Frontal cortex (tissue), 4 donors: Measurements from ENCODE around the gene MAGI3. TPM values are rescaled to one million over a fixed set of nuclear protein-coding genes. Genes with fewer than 3 reads are reported as not detected.
A peak's percentile ranks its signal among the peaks of the same experiment; 100 is the strongest.
"Not testable (repeated sequence)": the region's sequence is repeated elsewhere in the genome, so short reads cannot be mapped to it uniquely, and the experiment has no call there.

ENCODE experiments used
- DNase-seq, 2 donors: peaks; one replicate each; pipeline ENCODE4 v3.0.0; 2012; ENCODE audit warnings: low spot score in 2 of 2
- FAIRE-seq: peaks from 2 replicates; lab custom pipeline; 2012; peaks lifted over from hg19 to GRCh38; lab: Jason Lieb, UNC
- total RNA-seq: library from RNA; depleted of rRNA; stranded (reverse); fragments of >200 nt; gene quantifications from one replicate; pipeline ENCODE4 v1.2.3, GENCODE V29; 2014
- donor health status: control.
- donor health status: control.
- donor health status: control.

The MAGI3 gene
- total RNA-seq, 1 donor from 2014 or later: 31.8 TPM

DNA sequence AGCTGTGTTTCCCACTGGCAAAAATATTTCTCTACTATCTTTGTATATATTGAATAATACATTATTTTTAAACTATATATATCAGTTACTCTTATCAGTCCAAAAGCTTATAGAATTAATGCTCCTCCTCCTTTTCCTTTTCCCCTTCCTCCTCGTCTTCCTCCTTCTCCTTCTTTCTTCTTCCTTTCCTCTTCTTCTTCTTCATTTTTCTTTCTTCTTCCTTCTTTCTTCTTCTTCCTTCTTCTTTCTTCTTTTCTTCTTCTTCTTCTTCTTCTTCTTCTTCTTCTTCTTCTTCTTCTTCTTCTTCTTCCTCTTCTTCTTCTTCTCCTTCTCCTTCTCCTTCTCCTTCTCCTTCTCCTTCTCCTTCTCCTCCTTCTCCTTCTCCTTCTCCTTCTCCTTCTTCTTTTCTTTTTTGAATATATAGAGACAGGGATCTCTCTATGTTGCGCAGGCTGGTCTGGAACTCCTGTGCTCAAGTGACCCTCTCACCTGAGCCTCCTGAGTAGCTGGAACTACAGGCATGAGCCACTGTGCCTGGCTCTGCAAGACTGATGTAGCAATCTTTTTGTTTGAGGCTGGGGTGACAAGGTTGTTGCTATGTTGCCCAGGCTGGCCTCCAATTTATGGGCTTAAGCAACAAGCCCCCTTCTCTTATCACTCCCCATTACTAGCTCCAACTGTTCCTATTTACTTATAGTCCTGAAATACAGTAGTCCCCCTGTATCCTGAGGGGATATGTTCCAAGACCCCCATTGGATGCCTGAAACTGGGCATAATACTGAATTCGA, 47.4 kb downstream of the MAGI3 start:
- DNase-seq: no peak
- no peak for FAIRE-seq

DNA sequence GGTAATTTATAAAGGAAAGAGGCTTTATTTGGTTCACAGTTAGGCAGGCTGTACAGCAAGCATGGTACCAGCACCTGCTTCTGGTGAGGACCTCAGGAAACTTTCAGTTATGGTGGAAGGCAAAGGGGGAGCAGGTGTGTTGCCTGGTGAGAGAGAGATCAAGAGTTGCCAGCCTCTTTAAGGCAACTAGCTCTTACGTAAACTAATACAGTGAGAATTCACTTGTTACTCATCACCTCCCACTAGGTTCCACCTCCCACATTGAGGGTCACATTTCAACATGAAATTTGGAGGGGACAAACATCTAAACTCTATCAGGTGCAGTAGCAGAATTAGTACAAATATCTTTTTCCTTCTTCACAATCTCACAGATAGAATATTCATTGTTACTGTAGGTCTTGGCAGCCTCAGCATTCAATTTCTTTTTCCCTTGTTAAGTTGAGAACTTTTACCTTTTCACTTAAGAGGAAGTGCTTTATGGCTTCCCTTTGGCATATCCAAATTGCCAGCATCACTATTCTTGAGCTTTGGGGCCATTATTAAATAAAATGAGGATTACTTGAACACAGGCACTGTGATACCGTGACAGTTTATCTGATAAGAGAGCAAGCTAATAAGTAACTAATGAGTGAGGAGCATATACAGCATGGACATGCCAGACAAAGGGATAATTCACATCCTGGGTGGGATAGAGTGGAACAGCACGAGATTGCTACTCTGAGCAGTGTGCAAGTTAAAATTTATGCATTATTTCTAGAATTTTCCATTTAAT, 48.4 kb downstream of the MAGI3 start:
- FAIRE-seq: no peak
- DNase-seq: no peak

DNA sequence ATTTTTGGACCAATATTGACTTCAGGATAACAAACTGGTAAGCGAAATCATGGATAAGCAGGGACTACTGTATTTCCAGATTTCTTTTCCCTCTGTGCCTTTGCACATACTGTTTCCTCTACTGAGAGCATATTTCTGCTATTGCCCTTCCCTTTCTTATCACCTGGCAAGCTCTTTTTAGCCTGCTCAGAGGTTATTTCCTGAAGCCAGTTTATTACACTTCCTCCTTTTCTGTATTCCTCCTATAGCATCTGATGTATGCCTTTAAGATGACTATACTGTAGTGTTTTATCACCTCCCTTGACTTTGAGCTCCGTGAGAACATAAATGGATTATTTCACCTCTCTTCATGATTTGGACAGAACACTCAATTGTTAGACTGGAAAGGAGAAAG, 49.0 kb downstream of the MAGI3 start:
- no peak for DNase-seq
- no peak for FAIRE-seq

DNA sequence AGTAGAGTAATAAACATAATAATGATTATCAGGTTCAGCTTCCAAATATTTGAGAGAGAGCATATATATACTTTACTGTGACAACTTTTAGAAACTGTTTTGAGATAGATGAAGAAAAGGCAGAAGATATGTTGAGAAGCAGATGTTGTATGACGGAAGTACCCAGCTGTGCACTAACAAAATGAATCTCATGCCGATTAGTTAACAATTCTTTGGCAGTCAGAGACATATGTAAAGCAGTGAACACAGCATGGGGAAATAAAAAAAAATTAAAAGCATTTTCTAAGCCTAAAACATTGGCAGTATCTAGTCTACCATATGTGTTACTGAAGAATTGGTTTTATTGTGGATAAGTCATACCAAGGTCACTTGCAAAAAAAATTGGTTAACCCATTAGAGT, 51.8 kb downstream of the MAGI3 start:
- no peak for DNase-seq
- no peak for FAIRE-seq

DNA sequence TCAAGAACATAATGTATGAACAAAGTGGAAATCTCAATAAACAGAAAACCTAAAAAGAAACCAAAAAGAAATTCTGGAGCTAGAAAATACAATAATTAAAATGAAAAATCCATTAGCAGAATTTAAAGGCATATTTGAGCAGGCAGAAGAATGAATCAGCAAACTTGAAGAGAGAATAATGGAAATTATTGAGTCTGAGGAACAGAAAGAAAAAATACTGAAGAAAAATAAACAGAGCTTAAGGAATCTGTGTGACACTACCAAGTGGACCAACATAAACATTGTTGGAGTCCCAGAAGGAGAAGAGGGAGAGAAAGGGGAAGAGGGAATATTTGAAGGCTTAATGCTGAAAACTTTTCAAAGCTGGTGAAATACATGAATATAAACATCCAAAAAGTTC, 54.5 kb downstream of the MAGI3 start:
- DNase-seq (no peak), FAIRE-seq (no peak)

DNA sequence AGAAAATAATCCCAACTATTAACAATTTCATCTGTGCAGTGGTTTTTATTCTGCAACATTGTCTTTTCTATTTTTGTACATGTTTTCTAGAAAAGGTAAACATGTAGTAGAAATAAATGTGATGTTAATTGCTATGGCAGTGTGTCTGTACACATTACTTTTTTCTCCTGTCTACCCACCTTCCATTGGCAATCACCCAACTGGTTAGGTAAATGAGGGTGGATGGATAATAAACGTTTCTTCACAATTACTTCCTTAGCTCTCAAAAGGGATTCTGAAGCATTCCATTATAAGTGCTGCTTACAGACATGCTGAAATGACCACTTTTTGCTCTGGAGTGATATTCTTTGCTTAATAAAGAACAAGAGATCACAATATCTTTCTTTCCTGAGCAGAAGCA, 61.4 kb downstream of the MAGI3 start:
- FAIRE-seq (no peak), DNase-seq (no peak)

DNA sequence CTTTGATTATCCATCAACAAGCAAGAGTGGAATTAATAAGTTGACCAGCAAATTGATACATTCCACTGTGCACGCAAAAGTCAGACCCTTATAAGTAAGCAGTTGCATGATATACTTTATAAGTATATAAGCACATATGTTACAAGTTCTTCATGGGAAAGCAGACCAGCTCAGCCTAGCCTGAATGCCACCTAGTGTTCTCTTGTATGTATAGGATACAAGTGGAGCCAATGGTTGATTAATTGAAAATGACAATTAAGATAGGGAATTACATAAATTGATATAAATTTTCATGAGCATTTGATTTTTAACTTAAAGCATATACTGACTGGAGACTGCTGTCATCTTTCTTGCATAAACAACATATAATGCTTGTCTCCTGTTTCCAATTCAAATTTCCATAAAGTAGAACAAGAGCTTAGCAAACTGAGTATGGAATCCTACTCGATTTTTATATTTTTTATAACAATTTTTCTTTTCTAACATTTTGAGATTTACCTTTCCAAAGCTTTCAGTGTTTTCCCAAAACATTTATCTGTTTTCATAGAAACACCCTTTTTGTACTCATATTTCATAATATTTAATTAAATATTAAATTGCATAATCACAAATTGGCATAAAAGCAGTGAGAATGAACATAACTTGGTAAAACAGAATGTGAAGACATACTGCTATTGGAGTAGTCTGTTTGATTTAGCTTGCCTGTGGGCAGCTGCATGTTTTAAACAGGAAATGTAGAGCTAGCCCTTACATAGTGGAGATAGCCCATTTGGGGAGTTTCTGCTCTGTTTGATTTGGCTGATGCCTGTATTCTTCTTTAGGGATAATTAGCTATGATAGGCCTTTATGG, 62.8 kb downstream of the MAGI3 start:
- DNase-seq: no peak
- FAIRE-seq: no peak

DNA sequence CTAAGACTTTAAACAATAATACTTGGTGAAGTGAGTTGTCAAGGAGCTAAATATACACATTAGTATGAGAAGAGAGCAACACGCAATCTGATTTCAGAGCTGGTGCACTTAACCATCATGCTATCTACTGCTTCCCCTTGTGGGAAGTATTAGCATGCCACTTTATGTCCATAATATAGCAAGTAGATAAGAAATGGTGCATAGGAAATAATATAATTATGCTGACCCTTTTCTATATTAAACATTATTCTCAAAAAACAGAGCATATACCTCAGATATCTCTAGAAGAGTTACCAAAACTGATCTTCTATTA, 63.4 kb downstream of the MAGI3 start:
- DNase-seq (no peak), FAIRE-seq (no peak)

DNA sequence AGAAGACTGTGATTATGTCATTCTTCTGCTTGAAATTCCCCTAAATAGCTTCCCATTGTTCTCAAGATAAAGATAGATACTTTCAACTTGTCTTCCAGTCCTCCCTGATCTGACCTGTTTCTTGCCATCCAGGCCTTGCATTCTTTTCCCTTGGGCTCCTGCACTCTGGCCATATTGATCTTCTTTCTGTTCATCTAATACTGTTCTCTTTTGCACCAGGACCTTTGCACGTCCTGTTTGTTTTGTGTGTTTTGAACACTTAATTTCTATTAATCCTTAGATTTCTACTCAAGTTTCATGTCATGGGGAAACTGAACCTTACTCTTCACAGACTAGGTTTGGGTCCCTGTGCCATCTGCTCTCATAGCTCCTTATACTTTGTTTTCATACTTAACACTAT, 65.1 kb downstream of the MAGI3 start:
- FAIRE-seq (no peak), DNase-seq (no peak)

DNA sequence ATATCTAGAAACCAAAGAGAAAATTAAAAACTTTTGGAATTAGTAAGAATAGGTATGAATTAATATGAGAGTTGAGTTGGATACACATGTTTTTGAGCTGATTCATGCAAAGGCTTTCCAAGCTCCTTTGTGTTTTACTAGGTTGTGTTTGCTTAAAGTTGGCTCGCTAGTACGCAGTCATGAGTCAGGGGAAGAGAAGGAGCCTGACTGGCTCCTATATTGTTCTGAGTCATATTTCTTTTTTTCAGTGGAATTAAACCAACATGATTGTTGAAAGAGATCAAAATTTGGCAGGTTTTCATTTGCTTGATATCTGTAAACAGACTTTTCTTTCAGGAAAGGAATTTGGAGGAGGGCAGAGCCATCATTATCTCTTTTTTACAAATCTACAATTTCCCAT, 66.7 kb downstream of the MAGI3 start:
- peak in 1 of 2 donors; percentile 21 for DNase-seq
- no peak for FAIRE-seq

DNA sequence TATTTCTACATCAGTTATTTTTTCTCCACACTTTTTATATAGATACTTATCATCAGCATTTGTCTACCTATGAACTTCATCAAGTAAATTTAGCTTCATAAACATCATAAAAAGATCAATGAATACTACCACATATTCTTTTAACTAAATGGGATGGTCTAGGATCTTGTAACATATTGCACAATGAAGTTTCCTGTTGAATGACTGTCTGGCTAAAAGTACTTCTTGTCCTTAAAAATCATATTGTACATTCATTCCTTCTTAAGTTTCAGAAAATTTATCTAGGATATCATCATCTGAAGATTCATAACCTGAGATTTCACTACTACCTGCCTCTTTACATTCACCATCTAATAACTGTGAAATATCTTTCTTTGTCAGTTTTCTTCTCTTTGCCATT, 69.0 kb downstream of the MAGI3 start:
- no peak for DNase-seq
- FAIRE-seq: no peak

DNA sequence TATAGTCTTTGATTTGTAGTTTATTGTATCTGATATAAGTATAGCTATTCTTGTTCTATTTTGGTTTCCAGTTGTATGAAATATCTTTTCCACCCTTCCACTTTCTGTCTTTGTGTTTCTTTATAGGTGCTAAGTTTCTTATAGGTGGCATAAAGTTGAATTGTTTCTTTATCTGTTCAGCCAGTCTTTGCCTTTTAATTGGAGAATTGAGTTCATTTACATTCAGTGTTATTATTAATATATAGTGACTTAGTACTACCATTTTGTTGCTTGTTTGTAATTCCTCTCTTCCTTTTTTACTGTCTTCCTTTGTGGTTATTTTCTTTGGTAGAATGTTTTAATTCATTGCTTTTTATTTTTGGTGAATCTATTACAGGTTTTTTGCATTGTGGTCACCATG, 77.7 kb downstream of the MAGI3 start:
- no peak for FAIRE-seq

DNA sequence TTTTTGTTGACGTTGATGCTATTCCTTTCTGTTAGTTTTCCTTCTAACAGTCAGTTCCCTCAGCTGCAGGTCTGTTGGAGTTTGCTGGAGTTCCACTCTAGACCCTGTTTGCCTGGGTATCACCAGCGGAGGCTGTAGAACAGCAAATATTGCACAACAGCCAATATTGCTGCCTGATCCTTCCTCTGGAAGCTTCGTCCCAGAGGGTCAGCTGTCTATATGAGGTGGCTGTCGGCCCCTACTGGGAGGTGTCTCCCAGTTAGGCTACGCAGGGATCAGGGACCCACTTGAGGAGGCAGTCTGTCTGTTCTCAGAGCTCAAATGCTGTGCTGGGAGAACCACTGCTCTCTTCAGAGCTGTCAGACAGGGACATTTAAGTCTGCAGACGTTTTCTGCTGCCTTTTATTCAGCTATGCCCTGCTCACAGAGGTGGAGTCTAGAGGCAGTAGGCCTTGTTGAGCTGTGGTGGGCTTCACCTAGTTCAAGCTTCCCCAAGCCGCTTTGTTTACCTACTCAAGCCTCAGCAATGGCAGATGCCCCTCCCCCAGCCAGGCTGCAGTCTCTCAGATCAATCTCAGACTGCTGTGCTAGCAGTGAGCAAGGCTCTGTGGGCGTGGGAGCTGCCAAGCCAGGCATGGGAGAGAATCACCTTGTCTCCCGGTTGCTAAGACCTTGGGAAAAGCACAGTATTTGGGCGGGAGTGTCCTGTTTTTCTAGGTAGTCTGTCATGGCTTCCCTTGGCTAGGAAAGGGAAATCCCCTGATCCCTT, 88.3 kb downstream of the MAGI3 start:
- not testable (repeated sequence) for DNase-seq, FAIRE-seq

More for the DNA sequence above, 77.7 kb downstream of the MAGI3 start:
- no peak for DNase-seq

DNA sequence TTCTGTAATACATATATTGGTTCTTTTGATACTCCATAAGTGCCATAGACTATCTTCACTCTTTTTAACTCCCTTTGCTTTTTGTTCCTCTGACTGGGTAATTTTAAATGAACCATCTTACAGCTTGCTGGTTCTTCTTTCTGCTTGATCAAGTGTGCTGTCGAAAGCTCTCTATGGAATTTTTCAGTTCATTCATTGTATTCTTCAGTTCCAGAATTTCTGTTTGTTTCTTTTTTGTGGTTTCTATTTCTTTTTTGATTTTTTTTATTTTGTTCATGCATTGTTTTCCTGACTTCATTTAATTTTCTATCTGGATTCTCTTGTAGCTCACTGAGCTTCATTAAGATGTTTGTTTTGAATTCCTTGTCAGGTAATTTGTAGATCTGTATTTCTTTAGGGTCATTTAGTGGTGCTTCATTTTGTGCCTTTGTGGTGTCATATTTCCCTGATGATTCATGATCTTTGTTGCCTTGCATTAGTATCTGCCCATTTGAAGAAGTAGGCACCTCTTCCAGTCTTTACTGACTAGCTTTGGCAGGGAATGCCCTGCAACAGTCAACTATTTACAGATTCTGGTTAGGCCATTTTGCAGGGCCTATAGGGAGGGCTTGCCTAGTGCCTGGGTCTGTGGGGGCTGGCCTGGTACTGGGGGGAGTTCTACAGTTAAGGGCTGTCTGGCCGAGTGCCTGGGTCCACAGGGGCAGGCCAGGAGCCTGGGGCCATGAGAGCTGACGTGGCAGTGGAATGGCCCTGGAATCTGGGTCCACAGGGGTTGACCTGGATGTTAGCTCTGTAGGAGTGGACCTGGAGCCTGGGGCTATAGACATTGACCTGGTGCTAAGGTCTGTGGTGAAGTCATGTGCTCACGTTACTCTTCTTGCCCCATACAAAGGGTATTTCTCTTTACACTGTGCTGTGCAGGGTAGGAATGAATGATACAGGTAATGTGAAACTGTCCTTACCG, 89.7 kb downstream of the MAGI3 start:
- FAIRE-seq (no peak), DNase-seq (no peak)

DNA sequence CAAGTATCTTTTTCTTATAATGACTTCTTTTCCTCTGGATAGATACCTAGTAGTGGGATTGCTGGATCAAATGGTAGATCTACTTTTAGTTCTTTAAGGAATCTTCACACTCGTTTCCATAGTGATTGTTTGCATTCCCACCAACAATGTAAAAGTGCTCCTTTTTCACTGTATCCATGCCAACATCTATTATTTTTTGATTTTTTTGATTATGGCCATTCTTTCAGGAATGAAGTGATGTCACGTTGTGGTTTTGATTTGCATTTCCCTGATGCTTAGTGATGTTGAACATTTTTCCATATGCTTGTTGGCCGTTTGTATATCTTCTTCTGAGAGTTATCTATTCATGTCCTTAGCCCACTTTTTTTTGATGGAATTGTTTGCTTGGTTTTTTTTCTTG, 94.8 kb downstream of the MAGI3 start:
- not testable (repeated sequence) for FAIRE-seq, DNase-seq

DNA sequence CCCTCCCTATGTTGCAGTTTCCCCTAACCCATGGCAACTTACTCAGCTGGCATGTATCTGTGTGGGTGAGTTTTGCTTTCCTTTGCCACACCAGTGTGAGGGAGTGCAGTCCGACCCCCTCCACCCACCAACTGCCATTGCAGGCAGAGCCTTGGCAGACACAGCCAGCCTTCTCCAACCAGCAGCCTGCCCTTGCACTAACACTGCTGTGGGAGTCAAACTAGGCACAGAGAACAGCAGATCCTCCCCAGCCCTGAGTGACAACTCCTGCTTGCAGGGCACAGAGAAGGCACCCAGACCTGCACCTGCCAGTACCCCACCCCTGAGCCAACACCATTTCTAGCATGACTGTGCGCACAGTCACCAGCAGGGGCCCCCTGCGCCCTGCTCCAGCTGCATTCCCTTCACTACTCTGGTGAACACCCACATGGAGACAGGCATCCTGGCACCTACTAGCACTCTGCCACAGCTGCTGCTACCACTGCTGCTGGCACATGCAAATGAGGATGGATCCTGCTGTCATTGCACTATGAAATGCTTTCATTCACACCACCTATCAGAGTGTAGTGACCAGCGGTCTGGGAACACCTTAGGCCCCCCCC, 98.4 kb downstream of the MAGI3 start:
- FAIRE-seq (no peak), DNase-seq (no peak)

DNA sequence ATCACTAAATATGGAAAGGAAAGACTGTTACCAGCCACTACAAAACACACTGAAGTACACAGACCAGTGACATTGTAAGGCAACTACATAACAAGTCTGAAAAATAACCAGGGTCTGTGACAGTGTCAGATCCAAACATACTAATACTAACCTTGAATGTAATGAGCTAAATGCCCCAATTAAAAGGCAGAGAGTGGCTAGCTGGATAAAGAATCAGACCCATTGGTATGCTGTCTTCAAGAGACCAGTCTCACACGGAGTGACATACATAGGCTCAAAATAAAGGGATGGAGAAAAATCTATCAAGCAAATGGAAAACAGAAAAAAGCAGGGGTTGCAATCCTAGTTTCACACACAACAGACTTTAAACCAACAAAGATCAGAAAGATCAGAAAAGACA, 100.1 kb downstream of the MAGI3 start:
- FAIRE-seq (no peak), DNase-seq (no peak)

DNA sequence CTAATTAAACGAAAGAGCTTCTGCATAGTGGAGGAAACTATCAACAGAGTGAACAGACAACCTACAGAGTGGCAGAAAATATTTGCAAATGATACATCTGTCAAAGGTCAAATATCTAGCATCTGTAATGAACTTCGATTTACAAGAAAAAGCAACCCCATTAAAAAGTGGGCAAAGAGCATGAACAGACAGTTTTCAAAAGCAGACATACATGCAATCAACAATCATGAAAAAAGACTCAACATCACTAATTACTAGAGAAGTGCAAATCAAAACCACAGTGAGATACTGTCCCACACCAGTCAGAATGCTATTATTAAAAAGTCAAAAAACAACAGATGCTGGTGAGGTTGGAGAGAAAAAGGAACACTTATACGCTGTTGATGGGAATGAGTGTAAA, 103.2 kb downstream of the MAGI3 start:
- FAIRE-seq: no peak

More for the DNA sequence above, 103.2 kb downstream of the MAGI3 start:
- DNase-seq: no peak
